AG04449 (cell line): ENCODE results near the gene PRRC2A.

Source experiments
- CTCF ChIA-PET: fragments of 350-600 bp; formaldehyde crosslinking; extraction: SDS; loops from one replicate; lab custom pipeline; 2021; ENCODE audit warnings: antibody characterized with exemption; lab: Yijun Ruan, JAX
- POLR2A ChIA-PET: fragments of 400-600, 350-600 bp; formaldehyde crosslinking; extraction: SDS; loops from one replicate; lab custom pipeline; 2020; ENCODE audit warnings: antibody characterized with exemption, inconsistent platforms; lab: Yijun Ruan, JAX
- DNase-seq: peaks from one replicate; pipeline ENCODE4 v3.0.0-alpha.2; 2010; ENCODE audit warnings: low read depth, low spot score
- H3K4me3 ChIP-seq: 2 replicates; pipeline ENCODE4 v1.5.1; 2011; ENCODE audit warnings: low read depth, mild to moderate bottlenecking, control low read depth, low read length
- TF ChIP-seq, protein P1 (sequence below): IDR thresholded peaks from one replicate; pipeline ENCODE4 v1.5.1; 2011; ENCODE audit warnings: mild to moderate bottlenecking, moderate library complexity, low read length, control low read depth, inconsistent platforms; ENCODE audit not compliant: insufficient read depth; ENCODE audit errors: missing control alignments

Gene PRRC2A

DNA sequence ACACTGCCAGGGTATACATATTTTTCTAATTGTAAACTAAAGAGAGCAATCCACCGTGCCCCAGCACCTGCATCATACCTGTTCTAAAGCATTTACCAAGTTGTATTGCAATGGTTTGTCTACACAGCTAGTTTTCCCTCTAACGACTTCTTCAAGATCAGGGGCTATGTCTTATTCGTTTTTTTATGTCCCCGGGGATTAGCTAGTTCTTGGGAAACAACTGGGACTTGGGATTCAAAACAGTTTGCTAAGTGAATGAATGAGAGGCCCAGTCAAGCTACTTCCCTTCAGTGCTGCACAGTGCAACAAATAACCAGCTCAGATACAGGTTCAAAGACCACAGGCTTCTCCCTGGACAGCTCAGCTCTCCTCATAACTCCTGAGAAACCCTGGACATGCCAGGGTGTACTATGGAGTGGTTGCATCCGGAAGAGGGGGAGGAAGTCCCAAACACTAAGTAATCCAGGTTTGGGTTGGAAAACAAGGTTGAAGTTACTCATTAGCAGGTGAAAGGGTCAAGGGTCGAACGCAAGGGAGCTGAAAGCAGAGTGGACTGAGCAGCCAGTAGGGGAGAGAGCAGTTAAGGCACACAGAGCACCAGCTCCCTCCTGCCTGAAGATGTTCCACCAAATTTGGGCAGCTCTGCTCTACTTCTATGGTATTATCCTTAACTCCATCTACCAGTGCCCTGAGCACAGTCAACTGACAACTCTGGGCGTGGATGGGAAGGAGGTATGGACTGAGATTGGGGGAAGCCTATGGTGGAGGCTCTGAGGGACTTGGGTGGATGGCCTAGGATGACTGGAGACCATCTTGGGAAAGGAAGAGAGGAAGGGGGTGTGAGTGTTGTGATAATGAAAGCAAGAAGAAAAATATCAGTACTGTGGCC, 35.1 kb downstream of the PRRC2A start, which contains the start of gene APOM:
APOM (plus strand) TSS at position 546 of the 889 bp plus-strand sequence; CDS start at position 619, 73 bp downstream.
- CTCF ChIA-PET: interaction anchor here (1.2 kb wide), 1 partner anchor 9 kb away, joined by 3 read pairs; the partner anchor contains the start of gene GPANK1
- no peak for DNase-seq
- no peak within 1 kb of the TSS for H3K4me3 ChIP-seq
- POLR2A ChIA-PET: interaction anchor here (1.1 kb wide), 1 partner anchor 159 kb away, joined by 3 read pairs; no protein-coding TSS in a partner anchor
- TF ChIP-seq, protein P1, sequence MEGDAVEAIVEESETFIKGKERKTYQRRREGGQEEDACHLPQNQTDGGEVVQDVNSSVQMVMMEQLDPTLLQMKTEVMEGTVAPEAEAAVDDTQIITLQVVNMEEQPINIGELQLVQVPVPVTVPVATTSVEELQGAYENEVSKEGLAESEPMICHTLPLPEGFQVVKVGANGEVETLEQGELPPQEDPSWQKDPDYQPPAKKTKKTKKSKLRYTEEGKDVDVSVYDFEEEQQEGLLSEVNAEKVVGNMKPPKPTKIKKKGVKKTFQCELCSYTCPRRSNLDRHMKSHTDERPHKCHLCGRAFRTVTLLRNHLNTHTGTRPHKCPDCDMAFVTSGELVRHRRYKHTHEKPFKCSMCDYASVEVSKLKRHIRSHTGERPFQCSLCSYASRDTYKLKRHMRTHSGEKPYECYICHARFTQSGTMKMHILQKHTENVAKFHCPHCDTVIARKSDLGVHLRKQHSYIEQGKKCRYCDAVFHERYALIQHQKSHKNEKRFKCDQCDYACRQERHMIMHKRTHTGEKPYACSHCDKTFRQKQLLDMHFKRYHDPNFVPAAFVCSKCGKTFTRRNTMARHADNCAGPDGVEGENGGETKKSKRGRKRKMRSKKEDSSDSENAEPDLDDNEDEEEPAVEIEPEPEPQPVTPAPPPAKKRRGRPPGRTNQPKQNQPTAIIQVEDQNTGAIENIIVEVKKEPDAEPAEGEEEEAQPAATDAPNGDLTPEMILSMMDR: no peak

DNA sequence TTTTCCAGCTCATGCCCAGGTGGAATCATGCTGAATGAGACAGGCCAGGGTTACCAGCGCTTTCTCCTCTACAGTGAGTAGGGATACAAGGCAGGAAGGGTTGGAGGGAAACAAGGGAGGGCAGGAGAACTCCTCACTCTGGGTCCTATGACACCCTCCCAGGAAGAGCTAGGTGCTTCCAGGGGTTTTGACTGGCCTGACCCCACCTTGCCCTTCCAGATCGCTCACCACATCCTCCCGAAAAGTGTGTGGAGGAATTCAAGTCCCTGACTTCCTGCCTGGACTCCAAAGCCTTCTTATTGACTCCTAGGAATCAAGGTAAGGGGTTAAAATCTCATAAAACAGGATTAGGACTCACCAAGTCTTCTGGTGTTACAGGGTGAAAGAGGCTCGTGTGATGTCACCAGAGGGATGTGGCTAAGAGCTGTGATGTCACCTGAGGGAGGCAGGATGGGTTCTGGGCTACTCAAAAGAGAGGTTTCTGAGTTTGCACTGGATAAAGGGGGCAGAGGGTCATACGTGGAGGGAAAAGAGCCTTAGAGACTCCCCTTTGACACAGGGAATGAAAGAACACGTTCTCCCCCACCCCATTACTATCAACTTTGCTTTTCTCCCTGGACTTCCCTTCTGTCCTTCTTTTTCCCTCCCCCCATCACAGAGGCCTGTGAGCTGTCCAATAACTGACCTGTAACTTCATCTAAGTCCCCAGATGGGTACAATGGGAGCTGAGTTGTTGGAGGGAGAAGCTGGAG, 37.1 kb downstream of the PRRC2A start:
- H3K4me3 ChIP-seq: no peak overlapping the region
- ChIA-PET POLR2A (no interaction called here), CTCF (no interaction called here)
- no peak for DNase-seq
- TF ChIP-seq, protein P1: no peak

DNA sequence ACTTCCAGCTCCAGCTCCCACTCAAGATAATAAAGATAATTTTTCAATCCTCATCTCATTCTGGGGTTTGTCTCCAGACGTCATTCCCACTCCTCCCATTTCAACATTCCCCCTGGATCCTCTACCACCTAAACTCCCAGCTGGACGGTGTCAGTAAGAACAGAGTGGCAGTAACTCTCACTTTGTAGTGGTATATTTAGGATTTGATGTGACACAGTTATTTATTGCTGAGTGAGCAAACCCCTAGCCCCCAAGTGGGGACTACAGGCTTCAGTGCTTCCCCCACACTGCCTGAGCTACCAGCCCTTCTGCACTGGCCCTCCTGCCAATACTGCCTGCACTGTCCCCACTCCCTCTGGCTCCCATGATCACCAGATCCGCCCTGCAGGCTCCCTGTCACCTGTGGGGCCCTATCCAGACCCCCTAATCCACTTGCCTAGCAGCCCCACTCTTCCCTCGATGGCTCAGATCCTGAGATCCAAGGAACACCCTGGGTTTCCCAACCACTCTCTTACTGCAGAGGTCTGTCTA, 37.7 kb downstream of the PRRC2A start:
- DNase-seq: no peak
- no peak overlapping the region for H3K4me3 ChIP-seq
- TF ChIP-seq, protein P1: no peak
- POLR2A ChIA-PET: no interaction called here
- CTCF ChIA-PET: no interaction called here

DNA sequence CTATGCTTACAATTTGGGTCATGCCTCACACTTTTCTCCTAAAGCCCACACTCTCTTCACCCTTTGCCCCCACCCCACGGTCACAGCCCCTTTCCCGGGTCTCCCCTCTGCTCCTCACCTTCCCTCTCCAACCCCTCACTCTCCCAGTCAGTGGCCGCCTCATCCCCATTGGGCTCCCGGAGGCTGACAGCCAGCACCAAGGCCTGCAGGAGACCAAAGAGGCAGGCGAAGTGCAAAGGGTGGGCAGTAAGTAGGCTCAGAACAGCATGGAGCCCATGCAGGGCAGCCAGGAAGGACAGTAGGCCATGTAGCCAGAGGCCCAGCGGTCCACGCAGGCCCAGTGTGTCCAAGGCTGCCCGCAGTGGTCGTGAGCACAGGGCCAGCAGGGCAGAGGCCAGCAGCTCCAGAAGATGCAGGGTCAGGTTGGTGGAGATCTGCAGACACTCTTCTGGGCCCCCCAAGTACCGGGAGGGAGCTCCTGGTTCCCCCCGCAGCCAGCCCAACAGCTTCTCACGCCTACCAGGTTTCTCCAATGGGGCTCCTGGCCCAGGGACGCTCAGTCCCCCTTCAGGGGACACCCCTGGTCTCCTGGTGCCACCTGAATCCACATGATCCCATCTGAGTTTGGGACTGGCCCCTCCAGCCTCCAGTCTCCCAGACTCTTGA, 38.6 kb downstream of the PRRC2A start:
- peak overlapping the region; percentile 86 for H3K4me3 ChIP-seq
- no peak for DNase-seq
- ChIA-PET CTCF (interaction anchor here (0.7 to 3.1 kb wide), 2 partner anchors 8 to 206 kb away, joined by 3 to 13 read pairs; partner anchors contain the start of gene BAG6), POLR2A (no interaction called here)
- TF ChIP-seq, protein P1: no peak

DNA sequence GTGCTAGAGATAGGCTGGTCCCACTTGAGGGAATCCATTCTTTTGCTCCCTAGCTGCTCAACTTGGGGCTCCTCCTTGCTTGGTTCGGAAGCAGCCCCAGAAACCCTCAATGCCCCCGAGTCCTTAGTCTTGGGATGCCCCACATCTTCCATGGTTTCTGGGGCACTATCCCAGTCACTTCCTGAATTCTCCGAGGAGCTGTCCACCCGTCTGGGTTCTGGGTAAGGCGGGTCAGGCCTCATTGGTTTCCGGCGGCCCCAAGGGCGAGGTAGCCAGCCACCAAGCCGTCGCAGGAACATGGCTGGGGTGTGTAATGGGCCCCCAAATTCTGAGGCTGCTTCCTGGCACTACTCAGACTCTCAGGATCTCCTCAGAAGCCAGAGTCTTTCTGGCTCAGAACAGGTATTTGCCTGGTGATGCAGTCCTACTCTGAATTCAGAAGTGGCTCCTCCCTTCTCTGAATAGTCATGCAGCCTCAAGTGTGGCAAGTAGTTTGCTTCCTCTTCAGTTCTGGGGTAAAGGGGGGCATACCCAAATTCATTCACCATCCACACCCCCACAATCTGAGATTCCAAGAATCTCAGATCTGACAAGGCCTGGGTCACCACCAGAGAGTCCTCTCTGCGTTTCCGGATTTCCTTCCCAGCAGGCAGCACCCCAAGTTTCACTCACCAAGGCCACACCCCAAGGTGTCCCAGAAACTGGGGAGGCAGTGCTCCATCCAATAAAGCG, 39.3 kb downstream of the PRRC2A start:
- CTCF ChIA-PET: interaction anchor here (0.7 to 3.1 kb wide), 6 partner anchors 8 to 205 kb away, joined by 3 to 13 read pairs (median 4); partner anchors contain the start of genes BAG6, LY6G5B and LY6G5C
- DNase-seq: no peak
- POLR2A ChIA-PET: interaction anchor here (0.6 to 1.7 kb wide), 5 partner anchors 8 to 168 kb away, joined by 3 to 15 read pairs (median 4); partner anchors contain the start of genes BAG6 and HSPA1B

More for the DNA sequence above, 39.3 kb downstream of the PRRC2A start:
- H3K4me3 ChIP-seq: peak overlapping the region; percentile 86
- TF ChIP-seq, protein P1: no peak
